HL-60 (cell line): ENCODE measurements around the gene ZNF850.

Experiments
- POLR2AphosphoS5 ChIP-seq: IDR thresholded peaks from 2 replicates; pipeline ENCODE4 v1.6.1; 2012; ENCODE audit warnings: low read depth
- TF ChIP-seq, protein P1 (sequence below): IDR thresholded peaks from one replicate; pipeline ENCODE4 v1.5.1; 2011; ENCODE audit warnings: low read length, control low read depth, inconsistent platforms; ENCODE audit not compliant: insufficient read depth

DNA sequence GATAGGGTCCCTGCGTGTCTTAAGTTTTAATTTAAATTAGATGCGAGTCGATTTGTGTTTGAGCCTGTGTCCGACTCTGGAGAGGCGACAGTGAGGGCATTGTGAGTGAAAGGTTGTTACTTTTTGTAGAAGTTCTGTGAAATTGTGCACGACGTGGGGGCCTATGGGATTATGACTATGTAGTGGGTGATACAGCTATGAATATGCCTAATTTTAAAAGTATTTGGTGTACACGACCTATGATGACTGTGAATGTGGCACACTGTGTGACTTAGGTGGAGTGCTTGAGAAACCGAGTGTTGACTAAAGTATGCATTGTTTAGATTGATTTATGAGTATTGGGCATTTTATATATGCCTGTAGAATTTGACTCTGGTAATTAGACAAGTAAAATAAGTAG is 84.5 kb downstream of the ZNF850 start:
- TF ChIP-seq, protein P1, sequence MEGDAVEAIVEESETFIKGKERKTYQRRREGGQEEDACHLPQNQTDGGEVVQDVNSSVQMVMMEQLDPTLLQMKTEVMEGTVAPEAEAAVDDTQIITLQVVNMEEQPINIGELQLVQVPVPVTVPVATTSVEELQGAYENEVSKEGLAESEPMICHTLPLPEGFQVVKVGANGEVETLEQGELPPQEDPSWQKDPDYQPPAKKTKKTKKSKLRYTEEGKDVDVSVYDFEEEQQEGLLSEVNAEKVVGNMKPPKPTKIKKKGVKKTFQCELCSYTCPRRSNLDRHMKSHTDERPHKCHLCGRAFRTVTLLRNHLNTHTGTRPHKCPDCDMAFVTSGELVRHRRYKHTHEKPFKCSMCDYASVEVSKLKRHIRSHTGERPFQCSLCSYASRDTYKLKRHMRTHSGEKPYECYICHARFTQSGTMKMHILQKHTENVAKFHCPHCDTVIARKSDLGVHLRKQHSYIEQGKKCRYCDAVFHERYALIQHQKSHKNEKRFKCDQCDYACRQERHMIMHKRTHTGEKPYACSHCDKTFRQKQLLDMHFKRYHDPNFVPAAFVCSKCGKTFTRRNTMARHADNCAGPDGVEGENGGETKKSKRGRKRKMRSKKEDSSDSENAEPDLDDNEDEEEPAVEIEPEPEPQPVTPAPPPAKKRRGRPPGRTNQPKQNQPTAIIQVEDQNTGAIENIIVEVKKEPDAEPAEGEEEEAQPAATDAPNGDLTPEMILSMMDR = no peak
- TF ChIP-seq POLR2AphosphoS5 = no peak
